Jurkat, Clone E6-1 (cell line): ENCODE data around the gene SEC61A2.
A peak's percentile ranks its signal among the peaks of the same experiment; 100 is the strongest.

Experiments used
- DNase-seq: peaks from one replicate; pipeline ENCODE4 v3.0.0-alpha.2; 2011; ENCODE audit warnings: low read depth, low spot score
- H3K4me3 ChIP-seq: 2 replicates; pipeline ENCODE4 v1.5.1; 2011; ENCODE audit warnings: mild to moderate bottlenecking, low read length, control low read depth, moderate library complexity

SEC61A2 gene

DNA sequence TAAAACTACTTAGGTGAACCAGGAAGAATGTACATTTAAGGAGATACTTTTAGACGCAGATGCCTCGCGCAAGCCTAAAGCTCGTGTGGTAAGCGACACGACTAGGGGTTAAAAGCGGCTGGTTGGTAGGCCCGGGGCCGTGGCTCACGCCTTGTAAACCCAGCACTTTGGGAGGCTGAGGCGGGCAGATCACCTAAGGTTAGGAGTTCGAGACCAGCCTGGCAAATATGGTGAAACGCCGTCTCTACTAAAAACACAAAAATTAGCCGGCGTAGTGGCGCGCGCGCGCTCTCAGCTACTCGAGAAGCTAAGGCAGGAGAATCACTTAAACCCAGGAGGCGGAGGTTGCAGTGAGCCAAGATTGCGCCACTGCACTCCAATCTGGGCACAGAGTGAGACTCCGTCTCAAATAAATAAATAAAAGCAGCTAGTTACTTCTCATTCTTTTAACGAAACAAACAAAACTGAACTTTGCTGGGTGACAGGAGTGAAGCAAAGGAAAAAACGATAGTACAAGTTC, 65.3 kb downstream of the SEC61A2 start:
- H3K4me3 ChIP-seq = peak overlapping the region; percentile 99
- DNase-seq = no peak

GRCh38 chr10:12195281-12195602, 65.8 kb downstream of the SEC61A2 start:
- DNase-seq = no peak
- peak overlapping the region; percentile 99 for H3K4me3 ChIP-seq

DNA sequence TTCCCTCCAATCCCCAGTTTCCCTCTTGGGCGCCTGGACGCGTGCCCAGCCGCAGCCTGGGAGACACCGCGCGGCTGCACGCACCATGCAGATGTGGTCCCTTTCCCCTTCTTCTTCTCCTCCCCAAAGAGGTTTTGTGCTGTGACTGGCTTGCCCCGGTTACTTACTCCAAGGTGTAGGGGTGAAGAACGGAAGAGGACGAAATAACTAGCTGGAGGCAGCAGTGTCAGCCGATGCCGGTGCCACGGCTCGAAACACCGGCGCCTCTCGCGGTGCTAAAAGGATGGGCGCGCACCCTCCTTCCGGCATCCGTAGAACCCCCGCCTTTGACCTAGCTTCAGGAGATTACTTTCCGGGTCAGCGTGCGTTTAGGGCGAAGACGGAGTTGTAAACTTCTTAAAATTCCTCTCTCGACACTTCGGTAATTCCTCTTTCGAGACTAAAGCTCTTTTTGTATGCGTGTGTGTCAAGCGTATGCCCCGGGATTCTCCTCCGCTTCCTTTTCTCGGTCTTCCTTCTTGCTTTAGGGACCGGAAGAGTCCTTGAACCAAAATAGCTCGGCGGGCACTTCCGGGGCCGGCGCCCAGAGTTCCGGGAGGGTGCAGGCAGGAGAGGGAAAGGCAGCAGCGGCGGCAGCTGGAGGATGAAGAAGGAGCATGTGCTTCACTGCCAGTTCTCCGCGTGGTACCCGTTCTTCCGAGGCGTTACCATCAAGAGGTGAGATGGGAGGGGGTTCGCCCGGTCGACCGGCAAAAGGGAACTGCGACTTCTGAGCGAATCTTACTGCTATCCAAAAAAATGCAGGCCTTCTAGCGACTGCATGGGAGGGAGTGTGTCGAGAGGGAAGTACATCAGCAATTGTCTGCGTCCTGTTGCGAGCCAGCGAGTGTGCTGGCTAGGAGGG, 66.4 kb downstream of the SEC61A2 start, which contains the start of the genes CDC123 and NUDT5:
Gene CDC123, plus strand, starts transcription at position 586 of the 904 bp plus-strand sequence. Its CDS starts 58 bp downstream, at position 644.
Gene NUDT5, minus strand, starts transcription at position 289 of the 904 bp plus-strand sequence. CDS start 9,600 bp downstream, outside the sequence.
- H3K4me3 ChIP-seq = peak within 1 kb of the TSS; percentile 99
- peak; percentile 87 for DNase-seq

GRCh38 chr10:12196531-12197211, 67.2 kb downstream of the SEC61A2 start:
- H3K4me3 ChIP-seq = peak overlapping the region; percentile 99
- DNase-seq = no peak

DNA sequence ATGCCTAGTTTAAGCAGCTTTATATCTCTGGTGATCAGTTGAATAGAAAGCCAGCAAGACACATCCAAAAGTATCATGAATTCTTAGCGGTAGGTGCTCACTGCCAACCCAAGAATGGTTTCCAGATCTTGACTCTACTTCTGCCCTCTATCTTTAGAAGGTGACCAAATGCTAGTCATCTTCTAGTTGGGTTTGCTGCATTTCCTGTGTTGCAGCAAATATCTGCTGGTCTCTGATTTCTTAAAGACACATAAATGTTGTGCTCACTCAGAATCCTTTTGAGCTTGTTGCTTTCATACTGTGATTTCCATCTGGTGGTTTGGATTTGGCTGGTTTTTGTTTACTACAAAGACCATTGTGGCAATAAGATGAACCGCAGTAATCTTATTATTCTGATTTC, 68.7 kb downstream of the SEC61A2 start:
- H3K4me3 ChIP-seq = peak overlapping the region; percentile 99
- no peak for DNase-seq

GRCh38 chr10:12200850-12201249, 71.4 kb downstream of the SEC61A2 start:
- no peak for DNase-seq
- peak overlapping the region; percentile 12 for H3K4me3 ChIP-seq

DNA sequence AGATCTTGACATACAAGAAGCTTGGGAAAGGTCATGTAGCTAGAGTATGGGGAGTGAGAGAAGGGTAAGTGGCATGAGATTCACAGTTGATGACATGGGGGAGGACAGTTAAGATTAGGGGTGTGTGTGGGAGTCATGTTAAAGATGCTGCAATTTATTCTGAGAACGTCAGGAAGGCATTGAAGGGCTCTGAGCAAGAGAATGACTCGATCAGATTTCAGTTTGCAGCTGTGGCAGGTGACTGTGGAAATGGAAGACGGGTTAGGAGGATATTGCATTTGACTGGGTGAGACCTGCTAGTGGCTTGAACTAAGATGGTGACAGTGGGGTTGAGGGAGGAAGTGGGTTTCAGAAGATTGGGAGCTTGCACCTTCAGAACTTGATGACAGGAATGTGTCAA, 72.1 kb downstream of the SEC61A2 start:
- peak overlapping the region; percentile 12 for H3K4me3 ChIP-seq
- peak; percentile 93 for DNase-seq

DNA sequence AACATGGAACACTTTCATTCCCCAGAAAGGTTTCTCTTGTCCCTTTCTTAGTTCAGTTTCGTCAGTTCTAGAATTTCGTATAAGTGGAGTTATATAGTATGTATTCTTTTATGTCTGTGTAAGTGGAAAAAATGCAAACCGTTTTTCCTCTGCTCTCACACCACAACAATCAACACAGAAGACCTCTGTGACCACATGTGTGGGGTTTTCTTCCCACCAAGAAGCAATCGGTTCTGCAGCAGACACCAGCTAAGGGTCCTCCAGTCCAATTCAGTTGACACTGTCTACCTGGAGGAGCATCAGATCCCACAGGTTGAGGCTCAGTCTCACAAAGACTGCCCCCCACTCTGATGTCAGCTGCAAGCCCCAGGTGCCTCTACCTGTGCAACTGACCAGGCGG, 72.7 kb downstream of the SEC61A2 start:
- peak; percentile 94 for DNase-seq
- peak overlapping the region; percentile 12 for H3K4me3 ChIP-seq

DNA sequence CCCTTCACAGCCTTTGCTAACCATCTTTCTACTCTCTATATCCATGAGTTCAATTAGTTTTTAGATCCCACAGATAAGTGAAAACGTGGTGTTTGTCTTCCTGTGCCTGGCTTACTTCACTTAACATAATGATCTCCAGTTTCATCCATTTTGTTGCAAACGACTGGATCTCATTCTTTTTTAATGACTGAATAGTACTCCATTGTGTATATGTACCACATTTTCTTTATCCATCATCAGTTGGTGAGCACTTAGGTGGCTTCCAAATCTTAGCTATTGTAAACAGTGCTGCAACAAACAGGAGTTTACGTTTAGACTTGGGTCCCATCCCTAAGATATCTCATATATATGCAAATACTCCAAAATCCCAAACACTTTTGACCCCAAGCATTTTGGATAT, 75.6 kb downstream of the SEC61A2 start:
- no peak for DNase-seq
- no peak overlapping the region for H3K4me3 ChIP-seq

DNA sequence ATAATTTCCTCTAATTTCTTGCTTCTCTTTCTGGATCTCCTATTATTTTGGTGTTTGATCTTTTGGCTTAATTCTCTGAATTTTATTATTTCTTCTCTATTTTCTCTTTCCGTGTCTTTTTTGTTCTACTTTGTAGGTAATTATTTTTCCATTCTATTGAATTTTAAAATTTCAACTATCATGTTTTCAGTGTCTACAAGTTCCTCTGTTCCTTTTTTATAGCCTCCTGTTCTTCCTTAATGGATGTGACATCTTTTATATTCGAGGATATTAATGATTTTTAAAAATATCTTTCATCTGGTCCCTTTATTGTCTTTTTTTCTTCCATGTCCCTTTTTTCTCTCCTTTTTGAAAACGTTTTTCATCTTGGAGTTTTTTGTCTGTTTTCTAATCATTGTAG, 77.6 kb downstream of the SEC61A2 start:
- no peak overlapping the region for H3K4me3 ChIP-seq

DNA sequence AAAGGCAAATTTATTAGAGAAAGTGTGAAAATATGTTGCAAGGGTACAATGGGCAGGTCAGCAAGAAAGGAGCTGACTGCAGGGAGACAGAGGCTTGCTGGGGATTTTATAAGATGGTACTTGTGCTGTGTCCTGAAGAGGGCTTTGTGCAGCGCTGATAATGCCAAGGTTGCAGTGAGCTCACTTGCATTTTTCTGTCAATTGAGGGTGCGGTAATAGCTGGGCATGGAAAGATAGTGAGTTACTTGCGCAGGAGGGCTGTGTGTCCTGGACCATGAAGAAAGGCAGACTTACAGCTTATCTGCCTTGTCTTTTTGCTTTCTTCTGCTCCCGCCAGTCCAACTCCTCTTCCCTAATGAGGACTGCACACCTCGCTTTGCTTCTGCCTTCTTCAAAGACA, 79.0 kb downstream of the SEC61A2 start:
- no peak for DNase-seq
- no peak overlapping the region for H3K4me3 ChIP-seq

More for the DNA sequence above, 77.6 kb downstream of the SEC61A2 start:
- no peak for DNase-seq

GRCh38 chr10:12212454-12212853, 83.0 kb downstream of the SEC61A2 start:
- no peak for DNase-seq
- H3K4me3 ChIP-seq = no peak overlapping the region

DNA sequence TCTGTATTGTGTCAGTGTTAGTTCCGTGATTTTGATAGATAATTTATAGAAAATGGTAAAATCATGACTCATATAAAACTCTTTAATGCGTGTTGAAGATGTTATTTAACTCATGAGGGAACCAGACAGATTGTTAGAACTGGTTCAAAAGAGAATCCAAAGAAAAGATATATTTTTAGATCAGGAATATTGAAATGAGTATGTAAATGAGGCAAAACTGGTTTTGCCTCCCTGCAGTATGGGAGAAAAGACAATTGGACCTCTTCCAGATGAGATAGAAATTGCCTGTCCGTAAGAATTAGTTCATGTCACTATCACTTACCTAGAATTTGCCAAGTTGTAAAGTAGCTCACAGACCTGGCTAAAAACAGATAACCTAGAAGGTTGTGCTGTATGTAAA, 84.1 kb downstream of the SEC61A2 start:
- no peak for DNase-seq
- H3K4me3 ChIP-seq = no peak overlapping the region

DNA sequence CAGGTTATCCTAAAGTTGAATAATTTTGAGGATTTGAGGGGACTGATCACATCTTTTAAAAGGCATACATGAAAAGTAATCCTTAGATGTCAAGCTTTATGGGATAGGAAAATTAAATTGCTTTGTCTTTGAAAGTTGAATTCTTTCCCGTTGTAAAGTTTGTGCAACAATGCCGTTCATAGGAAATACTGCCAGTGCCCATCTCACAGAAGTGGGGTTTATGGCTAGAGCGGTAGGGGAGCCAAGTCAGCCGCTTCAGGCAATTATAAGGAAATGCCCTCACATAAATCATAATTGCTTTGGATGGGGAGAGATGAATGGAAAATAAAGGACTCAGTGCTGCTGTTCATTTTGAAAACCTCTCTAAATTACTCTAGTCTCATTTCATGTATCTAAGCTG, 84.6 kb downstream of the SEC61A2 start:
- no peak overlapping the region for H3K4me3 ChIP-seq
- DNase-seq = no peak

DNA sequence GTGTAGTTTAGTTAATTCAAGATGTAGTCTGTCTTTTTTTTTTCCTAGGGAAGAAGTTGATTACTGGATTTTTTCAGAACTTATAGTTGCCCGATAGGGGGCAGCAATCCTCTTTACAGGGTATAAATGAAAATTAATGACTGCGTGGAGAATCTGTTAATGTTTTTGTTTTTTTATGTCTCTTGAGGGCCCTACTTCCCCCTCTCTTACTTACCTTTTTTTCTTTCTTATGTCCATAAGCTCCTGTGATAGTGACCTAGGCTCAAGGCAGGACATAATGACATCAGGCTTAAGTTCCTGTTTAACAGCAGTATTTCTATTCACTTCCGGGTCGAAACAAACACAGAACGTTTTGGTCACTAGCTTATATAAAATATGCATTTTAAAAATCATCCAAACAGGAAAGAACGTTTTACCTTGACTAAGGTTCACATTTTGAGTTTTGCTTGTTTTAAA, 85.3 kb downstream of the SEC61A2 start:
- no peak overlapping the region for H3K4me3 ChIP-seq
- DNase-seq = peak; percentile 54
